Amniotic epithelial cell (primary cell): ENCODE measurements around the gene PRSS56.

Experiments
- DNase-seq: peaks from one replicate; pipeline ENCODE4 v3.0.0-alpha.2; 2010; ENCODE audit warnings: low read depth

Gene PRSS56

GRCh38 chr2:232573042-232573441, 52.9 kb downstream of the PRSS56 start:
- no peak for DNase-seq

- DNase-seq = no peak
Observed at GRCh38 chr2:232573771-232574435, 53.7 kb downstream of the PRSS56 start.

GRCh38 chr2:232574674-232575403, 54.7 kb downstream of the PRSS56 start:
- no peak for DNase-seq
